Skin epidermis (tissue), 12 donors: ENCODE results near the gene BRD7.
A peak's percentile ranks its signal among the peaks of the same experiment; 100 is the strongest.
"Not testable (repeated sequence)": the region's sequence is repeated elsewhere in the genome, so short reads cannot be mapped to it uniquely, and the experiment has no call there.

Experiments used
- H3K27ac ChIP-seq, 21 experiments: fragments of 200-600 bp; sonication (generic) in 11 of 21; one replicate each; pipeline ENCODE4 v1.5.0; 2020; ENCODE audit warnings: mild to moderate bottlenecking in 3 of 21, inconsistent platforms in 2 of 21, moderate library complexity in 2 of 21
- H3K4me3 ChIP-seq, 7 experiments: fragments of 200-600 bp; sonication (generic) in 2 of 7; one replicate each; pipeline ENCODE4 v1.5.0; 2020; ENCODE audit warnings: inconsistent platforms in 2 of 7, mild to moderate bottlenecking in 2 of 7, moderate library complexity in 1 of 7

The BRD7 gene

GRCh38 chr16:50365791-50366575, 2.8 kb downstream of the BRD7 start:
- Histone ChIP-seq H3K27ac (peak overlapping the region in 1 of 21 experiments; percentile 4), H3K4me3 (no peak overlapping the region)

GRCh38 chr16:50363656-50364055, 5.1 kb downstream of the BRD7 start:
- Histone ChIP-seq H3K27ac (no peak overlapping the region), H3K4me3 (no peak overlapping the region)

GRCh38 chr16:50360779-50361178, 8.0 kb downstream of the BRD7 start:
- Histone ChIP-seq H3K27ac (peak overlapping the region in 2 of 21 experiments; percentile 15 to 16), H3K4me3 (no peak overlapping the region)

GRCh38 chr16:50360033-50360778, 8.6 kb downstream of the BRD7 start:
- peak overlapping the region in 2 of 21 experiments; percentile 15 to 16 for H3K27ac ChIP-seq
- H3K4me3 ChIP-seq, result no peak overlapping the region

- H3K27ac ChIP-seq, result no peak overlapping the region
- no peak overlapping the region for H3K4me3 ChIP-seq
These were observed 9.2 kb downstream of the BRD7 start for GRCh38 chr16:50359626-50360025.

GRCh38 chr16:50354629-50355456, 13.9 kb downstream of the BRD7 start:
- H3K27ac ChIP-seq, result peak overlapping the region in 8 of 21 experiments; percentile 21 to 69 (median 48)

GRCh38 chr16:50354082-50354481, 14.7 kb downstream of the BRD7 start:
- Histone ChIP-seq H3K4me3 (no peak overlapping the region), H3K27ac (peak overlapping the region in 7 of 21 experiments; percentile 21 to 69 (median 48))

More at GRCh38 chr16:50354629-50355456, 13.9 kb downstream of the BRD7 start:
- H3K4me3 ChIP-seq, result no peak overlapping the region

GRCh38 chr16:50351952-50352351, 16.8 kb downstream of the BRD7 start:
- no peak overlapping the region for H3K4me3 ChIP-seq
- H3K27ac ChIP-seq, result no peak overlapping the region

GRCh38 chr16:50351116-50351515, 17.7 kb downstream of the BRD7 start:
- no peak overlapping the region for H3K4me3 ChIP-seq
- no peak overlapping the region for H3K27ac ChIP-seq

GRCh38 chr16:50345210-50345609, 23.6 kb downstream of the BRD7 start:
- not testable (repeated sequence) for H3K4me3 ChIP-seq, H3K27ac ChIP-seq

- H3K27ac ChIP-seq, result peak overlapping the region in 1 of 21 experiments; percentile 13
- H3K4me3 ChIP-seq, result not testable (repeated sequence)
These were observed 25.2 kb downstream of the BRD7 start for GRCh38 chr16:50343566-50343965.

GRCh38 chr16:50340578-50340977, 28.2 kb downstream of the BRD7 start:
- H3K4me3 ChIP-seq, result no peak overlapping the region
- peak overlapping the region in 3 of 21 experiments; percentile 10 to 57 (median 18) for H3K27ac ChIP-seq

- H3K4me3 ChIP-seq, result no peak overlapping the region
- H3K27ac ChIP-seq, result peak overlapping the region in 6 of 21 experiments; percentile 0 to 68 (median 46)
These were observed 30.2 kb downstream of the BRD7 start for GRCh38 chr16:50338371-50339231.

GRCh38 chr16:50336884-50337283, 31.9 kb downstream of the BRD7 start:
- no peak overlapping the region for H3K27ac ChIP-seq
- no peak overlapping the region for H3K4me3 ChIP-seq

- Histone ChIP-seq H3K27ac (peak overlapping the region in 1 of 21 experiments; percentile 7), H3K4me3 (no peak overlapping the region)
These were observed 33.4 kb downstream of the BRD7 start for GRCh38 chr16:50335196-50335958.

GRCh38 chr16:50334106-50334975, 34.4 kb downstream of the BRD7 start:
- no peak overlapping the region for H3K27ac ChIP-seq
- no peak overlapping the region for H3K4me3 ChIP-seq

- H3K4me3 ChIP-seq, result no peak overlapping the region
- H3K27ac ChIP-seq, result no peak overlapping the region
These were observed 36.2 kb downstream of the BRD7 start for GRCh38 chr16:50332599-50332998.
